A549 (cell line): Measurements from ENCODE around the gene S100A7A. TPM values are rescaled to one million over a fixed set of nuclear protein-coding genes. Genes with fewer than 3 reads are reported as not detected.

ENCODE experiments used
- ATAC-seq, 2 experiments: fragments of 200-7000 bp in 1 of 2; fragments of >200 bp in 1 of 2; cut with Nextera tagmentation in 1 of 2; cut with Tn5 transposase in 1 of 2; 3 replicates each; pipeline versions ENCODE4 v1.8.0 to v1.9.1; 2018 to 2020; ENCODE audit warnings: mild to moderate bottlenecking in 1 of 2, moderate library complexity in 1 of 2
- CTCF ChIA-PET: fragments of 300-600 bp; sonication (Branson Sonifier 250); formaldehyde crosslinking; extraction: SDS; loops from one replicate; lab custom pipeline; 2021; ENCODE audit warnings: antibody characterized with exemption, inconsistent platforms; lab: Yijun Ruan, JAX
- POLR2A ChIA-PET: fragments of 350-600 bp; formaldehyde crosslinking; extraction: SDS; loops from one replicate; lab custom pipeline; 2021; ENCODE audit warnings: antibody characterized with exemption, inconsistent platforms; lab: Yijun Ruan, JAX
- DNase-seq, 2 experiments: peaks; one replicate each; pipeline versions ENCODE4 v3.0.0 to v3.0.0-alpha.2; 2011 to 2016; ENCODE audit warnings: low read depth in 1 of 2, low spot score in 1 of 2
- FAIRE-seq: peaks from 2 replicates; lab custom pipeline; 2011; peaks lifted over from hg19 to GRCh38; lab: Jason Lieb, UNC
- H3K27ac ChIP-seq, 2 experiments: fragments of >200 bp; sonication (Bioruptor Twin); formaldehyde crosslinking; 3 replicates each; pipeline ENCODE4 v1.5.1; 2016 to 2017
- H3K4me1 ChIP-seq: fragments of >200 bp; sonication (Bioruptor Twin); formaldehyde crosslinking; 3 replicates; pipeline ENCODE4 v1.6.1; 2016
- H3K4me2 ChIP-seq: fragments of >200 bp; sonication (Bioruptor Twin); formaldehyde crosslinking; 3 replicates; pipeline ENCODE4 v1.6.1; 2016
- H3K4me3 ChIP-seq: fragments of >200 bp; sonication (Bioruptor Twin); formaldehyde crosslinking; 3 replicates; pipeline ENCODE4 v1.5.1; 2016
- H3K9me3 ChIP-seq: fragments of >200 bp; sonication (Bioruptor Twin); formaldehyde crosslinking; 3 replicates; pipeline ENCODE4 v1.6.1; 2016
- CBX8 ChIP-seq: fragments of 200-600 bp; sonication (generic); IDR thresholded peaks from 2 replicates; pipeline ENCODE4 v1.6.1; 2016
- CEBPB ChIP-seq, 2 experiments: fragments of >200 bp in 1 of 2; sonication (Bioruptor Twin) in 1 of 2; formaldehyde crosslinking in 1 of 2; IDR thresholded peaks; 2 replicates each; pipeline ENCODE4 v1.6.1; 2012 to 2016
- CHD2 ChIP-seq: fragments of 150-350 bp; IDR thresholded peaks from 2 replicates; pipeline ENCODE4 v1.6.1; 2014; ENCODE audit warnings: low read length; ENCODE audit not compliant: partially characterized antibody
- CHD4 ChIP-seq: fragments of 200-600 bp; sonication (generic); IDR thresholded peaks from 2 replicates; pipeline ENCODE4 v1.6.1; 2016; ENCODE audit warnings: antibody characterized with exemption, mild to moderate bottlenecking, borderline replicate concordance
- EHF ChIP-seq: fragments of 250-450 bp; sonication (Bioruptor Pico); IDR thresholded peaks from 2 replicates; pipeline ENCODE4 v1.5.0; 2020; ENCODE audit warnings: mild to moderate bottlenecking
- EP300 ChIP-seq, 2 experiments: fragments of >200 bp; sonication (Bioruptor Twin); formaldehyde crosslinking; IDR thresholded peaks; 2 replicates in 1 of 2; 3 replicates in 1 of 2; pipeline ENCODE4 v1.6.1; 2016 to 2017
- ESRRA ChIP-seq: fragments of 150-350 bp; IDR thresholded peaks from 2 replicates; pipeline ENCODE4 v1.6.1; 2014; ENCODE audit warnings: mild to moderate bottlenecking, low read length, borderline replicate concordance
- GATA3 ChIP-seq: IDR thresholded peaks from 2 replicates; pipeline ENCODE4 v1.6.1; 2012; ENCODE audit warnings: borderline replicate concordance
- HDAC2 ChIP-seq: fragments of 200-600 bp; sonication (generic); IDR thresholded peaks from 2 replicates; pipeline ENCODE4 v1.6.1; 2016
- HOXA7 ChIP-seq: fragments of 250-450 bp; sonication (Bioruptor Pico); IDR thresholded peaks from 2 replicates; pipeline ENCODE4 v1.5.0; 2020; ENCODE audit warnings: mild to moderate bottlenecking, moderate library complexity
- JUN ChIP-seq, 2 experiments: fragments of >200 bp; sonication (Bioruptor Twin); formaldehyde crosslinking; IDR thresholded peaks; 2 replicates in 1 of 2; 3 replicates in 1 of 2; pipeline ENCODE4 v1.6.1; 2016 to 2017
- JUNB ChIP-seq: fragments of >200 bp; sonication (Bioruptor Twin); formaldehyde crosslinking; IDR thresholded peaks from 2 replicates; pipeline ENCODE4 v1.6.1; 2016
- KDM1A ChIP-seq: fragments of 200-600 bp; sonication (generic); IDR thresholded peaks from 2 replicates; pipeline ENCODE4 v1.6.1; 2016; ENCODE audit warnings: low read depth, mild to moderate bottlenecking
- NR3C1 ChIP-seq: fragments of >200 bp; sonication (Bioruptor Twin); formaldehyde crosslinking; IDR thresholded peaks from 3 replicates; pipeline ENCODE4 v1.6.1; 2017
- RAD21 ChIP-seq, 2 experiments: fragments of >200 bp in 1 of 2; sonication (Bioruptor Twin) in 1 of 2; formaldehyde crosslinking in 1 of 2; IDR thresholded peaks in 1 of 2; conservative IDR thresholded peaks in 1 of 2; 2 replicates in 1 of 2; 3 replicates in 1 of 2; pipeline ENCODE4 v1.6.1; 2012 to 2018; ENCODE audit warnings: inconsistent platforms in 1 of 2
- RCOR1 ChIP-seq: fragments of 150-350 bp; IDR thresholded peaks from 2 replicates; pipeline ENCODE4 v1.6.1; 2014; ENCODE audit warnings: antibody characterized with exemption, low read length, low read depth
- TP53 ChIP-seq: fragments of 250-450 bp; sonication (Bioruptor Pico); IDR thresholded peaks from 2 replicates; pipeline ENCODE4 v1.5.0; 2021; ENCODE audit warnings: mild to moderate bottlenecking, moderate library complexity
- ZFP36 ChIP-seq: fragments of 450-650 bp; IDR thresholded peaks from 2 replicates; pipeline ENCODE4 v1.6.1; 2014; ENCODE audit warnings: borderline replicate concordance; ENCODE audit not compliant: partially characterized antibody
- ZNF302 ChIP-seq: fragments of 250-450 bp; sonication (Bioruptor Pico); IDR thresholded peaks from 2 replicates; pipeline ENCODE4 v1.9.0; 2021; ENCODE audit warnings: inconsistent platforms, mild to moderate bottlenecking, moderate library complexity
- WGBS: methylation state at CpG from one replicate; pipeline ENCODE4 v1.1.6; 2017; ENCODE audit errors: missing lambda C conversion rate; 5-methylcytosine and 5-hydroxymethylcytosine counted together
- polyA minus RNA-seq: library from RNA; depleted of rRNA, polyadenylated mRNA; stranded (reverse); fragments of >200 nt; gene quantifications from 2 replicates; pipeline ENCODE4 v1.2.3, GENCODE V29; 2011; rRNA and poly(A)+ RNA removed
- polyA plus RNA-seq, 4 experiments: library from polyadenylated mRNA; depleted of rRNA in 3 of 4; stranded (reverse); fragments of >200 nt; fragmentation: RNase III in 1 of 4; extraction: RNeasy Plus Mini Kit Qiagen cat#74134 plus additional on column Dnase treatment in 1 of 4; gene quantifications; 2 replicates in 3 of 4; 3 replicates in 1 of 4; pipeline ENCODE4 v1.2.3, GENCODE V29; 2011 to 2017
- TF ChIP-seq, protein P1 (sequence below): fragments of 250-450 bp; sonication (Bioruptor Pico); IDR thresholded peaks from 2 replicates; pipeline ENCODE4 v1.5.0; 2020; ENCODE audit warnings: low read depth, mild to moderate bottlenecking, moderate library complexity
- TF ChIP-seq, protein P2 (sequence below): fragments of >200 bp; sonication (Bioruptor Twin); formaldehyde crosslinking; IDR thresholded peaks from 3 replicates; pipeline ENCODE4 v1.6.1; 2016
- TF ChIP-seq, protein P3 (sequence below): fragments of 250-450 bp; sonication (Bioruptor Pico); IDR thresholded peaks from 2 replicates; pipeline ENCODE4 v1.5.0; 2021; ENCODE audit warnings: mild to moderate bottlenecking, moderate library complexity, borderline replicate concordance
- TF ChIP-seq, protein P4 (sequence below): IDR thresholded peaks from 2 replicates; pipeline ENCODE4 v1.6.1; 2012; ENCODE audit warnings: low read depth, borderline replicate concordance

The S100A7A gene
- polyA plus RNA-seq (2011; rRNA removed) (not detected in 2 replicates), polyA plus RNA-seq (2017; fragmentation: RNase III; extraction: RNeasy Plus Mini Kit Qiagen cat#74134 plus additional on column Dnase treatment) (not detected in 3 replicates), polyA minus RNA-seq (not detected in 2 replicates)
- polyA plus RNA-seq (2012; cell fraction: cytosol; rRNA removed) = not detected in 2 replicates
- not detected in 2 replicates for polyA plus RNA-seq (2012; cell fraction: nucleus; rRNA removed)

DNA sequence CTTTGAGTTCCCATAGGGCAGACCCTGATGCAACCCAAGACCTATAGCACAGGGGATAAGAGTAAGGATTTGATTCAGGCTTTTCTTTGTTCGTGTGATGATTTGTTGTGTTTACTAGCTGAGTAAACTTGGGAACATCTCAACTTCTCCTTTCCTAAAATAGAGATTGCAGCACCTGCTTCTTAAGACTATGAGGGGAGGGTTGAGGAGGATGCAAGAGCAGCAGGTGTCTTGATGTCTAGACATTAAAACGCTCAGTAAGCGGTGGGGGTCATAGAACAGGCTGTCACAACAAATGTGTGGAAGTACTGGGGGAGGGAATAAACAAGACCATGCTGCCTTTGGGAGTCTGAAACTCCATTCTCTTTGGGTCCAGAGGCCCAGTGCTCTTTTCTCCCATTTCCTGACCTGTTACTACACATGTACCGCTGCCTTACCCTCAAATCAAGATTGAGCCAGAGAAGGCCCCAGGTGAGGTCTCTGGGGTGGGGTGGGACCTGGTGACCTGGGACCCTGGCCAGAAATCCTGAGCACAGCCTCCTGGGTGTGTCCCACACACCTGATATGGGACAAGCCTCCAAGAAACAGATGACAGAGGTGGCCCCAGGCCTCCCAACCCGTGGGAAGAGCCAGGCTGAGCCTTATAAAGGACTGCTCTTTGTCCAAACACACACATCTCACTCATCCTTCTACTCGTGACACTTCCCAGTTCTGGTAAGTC is at the start of gene S100A7A:
S100A7A (plus strand) TSS at position 671 of the 721 bp plus-strand sequence. CDS start 1,563 bp downstream, outside the sequence.
- Histone ChIP-seq H3K4me3 (no peak within 1 kb of the TSS), H3K4me1 (no peaks in the 10 kb centered on the region), H3K9me3 (no peaks in the 10 kb centered on the region; the same call in 2 of the 3 replicates), H3K27ac (no peak within 1 kb of the TSS), H3K4me2 (no peak within 1 kb of the TSS)
- 6% methylated on average over 6 of the region's 6 CpGs for WGBS
- ATAC-seq = no peak
- no peak for FAIRE-seq
- ChIA-PET POLR2A (no interaction called here), CTCF (no interaction called here)
- no peak for TF ChIP-seq ZNF302
- TF ChIP-seq, protein P1, sequence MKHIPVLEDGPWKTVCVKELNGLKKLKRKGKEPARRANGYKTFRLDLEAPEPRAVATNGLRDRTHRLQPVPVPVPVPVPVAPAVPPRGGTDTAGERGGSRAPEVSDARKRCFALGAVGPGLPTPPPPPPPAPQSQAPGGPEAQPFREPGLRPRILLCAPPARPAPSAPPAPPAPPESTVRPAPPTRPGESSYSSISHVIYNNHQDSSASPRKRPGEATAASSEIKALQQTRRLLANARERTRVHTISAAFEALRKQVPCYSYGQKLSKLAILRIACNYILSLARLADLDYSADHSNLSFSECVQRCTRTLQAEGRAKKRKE (CRISPR knock-in tag) = no peak
- TF ChIP-seq, protein P2, sequence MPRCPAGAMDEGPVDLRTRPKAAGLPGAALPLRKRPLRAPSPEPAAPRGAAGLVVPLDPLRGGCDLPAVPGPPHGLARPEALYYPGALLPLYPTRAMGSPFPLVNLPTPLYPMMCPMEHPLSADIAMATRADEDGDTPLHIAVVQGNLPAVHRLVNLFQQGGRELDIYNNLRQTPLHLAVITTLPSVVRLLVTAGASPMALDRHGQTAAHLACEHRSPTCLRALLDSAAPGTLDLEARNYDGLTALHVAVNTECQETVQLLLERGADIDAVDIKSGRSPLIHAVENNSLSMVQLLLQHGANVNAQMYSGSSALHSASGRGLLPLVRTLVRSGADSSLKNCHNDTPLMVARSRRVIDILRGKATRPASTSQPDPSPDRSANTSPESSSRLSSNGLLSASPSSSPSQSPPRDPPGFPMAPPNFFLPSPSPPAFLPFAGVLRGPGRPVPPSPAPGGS = no peak
- TF ChIP-seq, protein P3, sequence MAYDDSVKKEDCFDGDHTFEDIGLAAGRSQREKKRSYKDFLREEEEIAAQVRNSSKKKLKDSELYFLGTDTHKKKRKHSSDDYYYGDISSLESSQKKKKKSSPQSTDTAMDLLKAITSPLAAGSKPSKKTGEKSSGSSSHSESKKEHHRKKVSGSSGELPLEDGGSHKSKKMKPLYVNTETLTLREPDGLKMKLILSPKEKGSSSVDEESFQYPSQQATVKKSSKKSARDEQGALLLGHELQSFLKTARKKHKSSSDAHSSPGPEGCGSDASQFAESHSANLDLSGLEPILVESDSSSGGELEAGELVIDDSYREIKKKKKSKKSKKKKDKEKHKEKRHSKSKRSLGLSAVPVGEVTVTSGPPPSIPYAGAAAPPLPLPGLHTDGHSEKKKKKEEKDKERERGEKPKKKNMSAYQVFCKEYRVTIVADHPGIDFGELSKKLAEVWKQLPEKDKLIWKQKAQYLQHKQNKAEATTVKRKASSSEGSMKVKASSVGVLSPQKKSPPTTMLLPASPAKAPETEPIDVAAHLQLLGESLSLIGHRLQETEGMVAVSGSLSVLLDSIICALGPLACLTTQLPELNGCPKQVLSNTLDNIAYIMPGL (CRISPR knock-in tag) = no peak
- no peak for TF ChIP-seq CHD2
- no peak for TF ChIP-seq EP300 (IDR thresholded peaks at IDR 0.05)
- TF ChIP-seq NR3C1 = no peak
- TF ChIP-seq CBX8 = no peak
- no peak for TF ChIP-seq ESRRA
- no peak for TF ChIP-seq HOXA7 (CRISPR knock-in tag)
- no peak for TF ChIP-seq CEBPB (IDR thresholded peaks at IDR 0.05)
- no peak for TF ChIP-seq GATA3
- TF ChIP-seq RAD21 (conservative IDR thresholded peaks at IDR 0.05 in 1 of 2, IDR thresholded peaks at IDR 0.05 in 1 of 2) = no peak
- TF ChIP-seq HDAC2 = no peak
- no peak for TF ChIP-seq KDM1A
- DNase-seq = no peak

DNA sequence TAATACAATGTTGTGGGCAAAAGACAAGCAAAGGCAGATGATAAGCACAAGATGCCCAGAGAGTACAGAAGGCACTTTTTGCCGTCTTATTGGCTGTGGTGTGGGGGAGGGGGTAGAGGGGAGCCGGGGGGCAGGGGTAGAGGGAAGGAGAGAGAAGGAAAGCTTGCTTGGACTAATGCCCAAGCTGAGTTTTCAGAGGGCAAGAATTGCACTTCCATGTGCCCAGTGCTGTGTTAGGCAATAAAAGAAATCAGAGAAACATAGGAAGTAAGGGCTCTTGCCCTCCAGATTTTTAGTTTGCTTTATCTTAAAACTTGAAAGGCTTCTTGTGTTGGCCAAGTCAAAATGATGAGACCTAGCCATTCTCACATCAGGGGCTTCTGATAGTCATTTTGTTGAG is 49.2 kb upstream of the S100A7A start:
- H3K9me3 ChIP-seq = no peaks in the 10 kb centered on the region
- DNase-seq (no peak), ATAC-seq (no peak), FAIRE-seq (no peak)
- no peak overlapping the region for H3K4me3 ChIP-seq
- no peaks in the 10 kb centered on the region for H3K4me1 ChIP-seq
- TF ChIP-seq, protein P4, sequence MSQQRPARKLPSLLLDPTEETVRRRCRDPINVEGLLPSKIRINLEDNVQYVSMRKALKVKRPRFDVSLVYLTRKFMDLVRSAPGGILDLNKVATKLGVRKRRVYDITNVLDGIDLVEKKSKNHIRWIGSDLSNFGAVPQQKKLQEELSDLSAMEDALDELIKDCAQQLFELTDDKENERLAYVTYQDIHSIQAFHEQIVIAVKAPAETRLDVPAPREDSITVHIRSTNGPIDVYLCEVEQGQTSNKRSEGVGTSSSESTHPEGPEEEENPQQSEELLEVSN = no peak
- TF ChIP-seq CHD2 = no peak
- TF ChIP-seq JUN (IDR thresholded peaks at IDR 0.05) = no peak
- no peak for TF ChIP-seq HDAC2
- no peak for TF ChIP-seq CEBPB (IDR thresholded peaks at IDR 0.05)
- TF ChIP-seq ZFP36 = no peak
- no peak for TF ChIP-seq CHD4
- TF ChIP-seq EHF (CRISPR knock-in tag) = no peak
- no peak for TF ChIP-seq JUNB
- TF ChIP-seq TP53 (CRISPR knock-in tag) = no peak
- TF ChIP-seq EP300 (IDR thresholded peaks at IDR 0.05) = no peak
- TF ChIP-seq ZNF302 = no peak
- TF ChIP-seq RCOR1 = no peak
- WGBS = 29% methylated on average over 1 of the region's 2 CpGs
- ChIA-PET CTCF (interaction anchor here (1.4 to 7.7 kb wide), 4 partner anchors 12 to 127 kb away, joined by 5 to 70 read pairs (median 14); no protein-coding TSS in a partner anchor), POLR2A (no interaction called here)
- H3K4me2 ChIP-seq = no peak overlapping the region
- no peak overlapping the region for H3K27ac ChIP-seq
